ENCODE data around the gene WDR1. TPM values are rescaled to one million over a fixed set of nuclear protein-coding genes. Genes with fewer than 3 reads are reported as not detected.
A peak's percentile ranks its signal among the peaks of the same experiment; 100 is the strongest.

WDR1 gene
- total and polyA plus RNA-seq, 2 donors from 2014 or later: 176 to 313 TPM

DNA sequence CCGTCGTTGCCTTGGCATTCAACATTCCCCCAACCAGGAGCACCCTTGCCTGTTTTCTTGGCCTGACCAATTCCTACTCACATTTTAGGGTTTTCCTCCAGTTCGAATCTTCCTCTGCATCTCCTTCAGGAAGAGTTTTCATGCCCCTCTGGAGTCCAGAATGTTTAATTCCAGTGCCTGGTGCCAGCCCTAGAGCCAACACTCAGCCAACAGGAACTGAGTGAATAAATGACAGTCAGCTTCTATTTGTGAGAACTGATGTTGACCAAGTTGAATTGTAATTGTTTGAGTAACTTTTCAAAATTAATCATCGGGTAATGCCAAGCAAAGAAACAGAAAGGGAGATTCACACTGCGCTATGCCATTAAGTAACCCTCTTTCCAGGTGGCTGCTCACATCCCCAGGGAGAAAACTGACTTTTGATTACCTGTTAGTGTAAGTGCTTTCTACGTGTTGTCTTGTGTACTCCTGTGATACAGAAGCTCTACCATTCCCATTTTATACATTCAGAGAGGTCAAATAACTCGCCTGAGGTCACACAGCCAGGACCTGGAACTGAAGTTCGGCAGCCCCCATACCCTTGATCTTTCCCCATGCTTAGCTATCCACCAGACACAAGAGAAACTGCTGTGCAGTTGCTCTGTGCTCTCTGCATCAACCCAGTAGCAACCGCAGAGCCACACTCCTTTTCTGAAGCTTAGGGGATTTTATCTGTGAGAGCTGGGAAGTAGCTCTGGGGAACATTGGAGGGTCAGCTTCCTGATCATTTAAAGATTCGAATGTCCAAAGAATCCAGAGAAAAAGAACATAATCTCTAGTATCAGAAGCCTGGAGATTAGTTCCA, 76.3 kb downstream of the WDR1 start:
- no peak for FAIRE-seq
- H3K9me3 ChIP-seq (ENCODE audit: control insufficient read depth in 2 of 3, insufficient read depth in 1 of 3, low read length in 3 of 3): peaks cover 0 to 7% (median 0%) of the 10 kb centered on the region in 3 donors
- no peaks in the 10 kb centered on the region for H3K27me3 ChIP-seq (ENCODE audit: control insufficient read depth, insufficient read depth, low read length)
- TF ChIP-seq, protein P1, sequence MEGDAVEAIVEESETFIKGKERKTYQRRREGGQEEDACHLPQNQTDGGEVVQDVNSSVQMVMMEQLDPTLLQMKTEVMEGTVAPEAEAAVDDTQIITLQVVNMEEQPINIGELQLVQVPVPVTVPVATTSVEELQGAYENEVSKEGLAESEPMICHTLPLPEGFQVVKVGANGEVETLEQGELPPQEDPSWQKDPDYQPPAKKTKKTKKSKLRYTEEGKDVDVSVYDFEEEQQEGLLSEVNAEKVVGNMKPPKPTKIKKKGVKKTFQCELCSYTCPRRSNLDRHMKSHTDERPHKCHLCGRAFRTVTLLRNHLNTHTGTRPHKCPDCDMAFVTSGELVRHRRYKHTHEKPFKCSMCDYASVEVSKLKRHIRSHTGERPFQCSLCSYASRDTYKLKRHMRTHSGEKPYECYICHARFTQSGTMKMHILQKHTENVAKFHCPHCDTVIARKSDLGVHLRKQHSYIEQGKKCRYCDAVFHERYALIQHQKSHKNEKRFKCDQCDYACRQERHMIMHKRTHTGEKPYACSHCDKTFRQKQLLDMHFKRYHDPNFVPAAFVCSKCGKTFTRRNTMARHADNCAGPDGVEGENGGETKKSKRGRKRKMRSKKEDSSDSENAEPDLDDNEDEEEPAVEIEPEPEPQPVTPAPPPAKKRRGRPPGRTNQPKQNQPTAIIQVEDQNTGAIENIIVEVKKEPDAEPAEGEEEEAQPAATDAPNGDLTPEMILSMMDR (IDR thresholded peaks at IDR 0.05; ENCODE audit: borderline replicate concordance, extremely low read depth, insufficient read depth): no peak
- no peaks in the 10 kb centered on the region for H3K36me3 ChIP-seq (ENCODE audit: control insufficient read depth in 2 of 3, insufficient read depth in 3 of 3, low read length in 3 of 3)
- DNase-seq: peak in 1 of 5 donors; percentile 7
- intact Hi-C loops (cut with DNase I): no loop called here
- no peaks in the 10 kb centered on the region for H3K4me1 ChIP-seq (ENCODE audit: control insufficient read depth in 2 of 3, insufficient read depth in 2 of 3, low read depth in 1 of 3, low read length in 3 of 3)
- H3K4me3 ChIP-seq (ENCODE audit: low read length in 3 of 3): no peak overlapping the region
- no peak overlapping the region for H3K9ac ChIP-seq (ENCODE audit: low read length in 3 of 3)
- no peak overlapping the region for H3K27ac ChIP-seq (ENCODE audit: low read depth in 2 of 2, low read length in 2 of 2)

DNA sequence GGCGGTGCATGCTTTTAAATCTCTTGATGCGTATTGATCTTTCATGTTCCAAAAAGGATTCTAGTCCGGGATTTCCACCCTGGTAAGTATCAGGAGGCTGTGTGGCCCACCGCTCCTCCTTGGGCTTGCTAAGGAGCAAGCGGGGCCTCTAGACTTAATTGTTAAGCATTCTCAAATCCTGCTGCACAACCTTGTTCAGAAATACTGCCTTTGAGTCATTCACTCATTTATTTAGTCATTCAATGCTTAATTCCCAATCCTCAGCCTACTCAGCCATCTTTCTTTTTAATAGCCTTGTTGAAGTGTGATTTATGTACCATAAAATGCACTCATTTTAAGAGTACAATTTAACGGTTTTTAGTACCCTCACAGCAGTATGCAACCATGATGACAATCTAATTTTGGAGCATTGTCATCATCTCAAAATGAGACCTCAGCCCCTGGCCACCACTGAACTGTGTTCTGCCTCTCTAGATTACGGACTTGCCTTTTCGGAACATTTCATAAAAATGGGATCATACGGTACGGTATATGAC, 79.7 kb downstream of the WDR1 start:
- no peak overlapping the region for H3K27ac ChIP-seq (ENCODE audit: low read depth in 2 of 2, low read length in 2 of 2)
- H3K4me1 ChIP-seq (ENCODE audit: control insufficient read depth in 2 of 3, insufficient read depth in 2 of 3, low read depth in 1 of 3, low read length in 3 of 3): peaks cover 0 to 22% (median 16%) of the 10 kb centered on the region in 3 donors
- H3K27me3 ChIP-seq (ENCODE audit: control insufficient read depth, insufficient read depth, low read length): no peaks in the 10 kb centered on the region
- H3K4me3 ChIP-seq (ENCODE audit: low read length in 3 of 3): no peak overlapping the region
- TF ChIP-seq, protein P1 (IDR thresholded peaks at IDR 0.05; ENCODE audit: borderline replicate concordance, extremely low read depth, insufficient read depth): no peak
- intact Hi-C loops (cut with DNase I): no loop called here
- no peaks in the 10 kb centered on the region for H3K36me3 ChIP-seq (ENCODE audit: control insufficient read depth in 2 of 3, insufficient read depth in 3 of 3, low read length in 3 of 3)
- H3K9ac ChIP-seq (ENCODE audit: low read length in 3 of 3): no peak overlapping the region
- no peaks in the 10 kb centered on the region for H3K9me3 ChIP-seq (ENCODE audit: control insufficient read depth in 2 of 3, insufficient read depth in 1 of 3, low read length in 3 of 3)
- DNase-seq (peak in 1 of 5 donors; percentile 8), FAIRE-seq (no peak)

DNA sequence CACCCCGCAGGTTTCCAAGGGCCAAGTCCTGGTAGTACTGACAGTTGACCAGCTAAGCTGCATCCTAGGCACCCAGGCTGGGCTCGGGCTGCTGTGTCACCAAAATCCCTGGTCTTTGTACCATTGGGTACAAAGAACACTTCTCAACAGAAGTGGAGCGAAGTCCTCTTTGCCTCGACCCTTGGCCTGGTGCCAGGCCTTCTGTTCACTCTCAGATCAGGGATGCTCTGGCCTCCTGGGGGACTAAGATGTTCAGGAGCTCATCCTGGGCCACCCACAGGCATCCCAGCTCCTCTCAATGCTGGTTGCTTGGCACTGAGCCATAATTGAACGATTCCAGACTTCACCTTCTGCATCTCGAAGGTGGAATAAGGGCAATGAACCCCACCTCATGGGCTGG, 81.5 kb downstream of the WDR1 start:
- Histone ChIP-seq H3K27me3 (ENCODE audit: control insufficient read depth, insufficient read depth, low read length) (no peaks in the 10 kb centered on the region), H3K9ac (ENCODE audit: low read length in 3 of 3) (no peak overlapping the region), H3K4me3 (ENCODE audit: low read length in 3 of 3) (no peak overlapping the region), H3K9me3 (ENCODE audit: control insufficient read depth in 2 of 3, insufficient read depth in 1 of 3, low read length in 3 of 3) (no peaks in the 10 kb centered on the region), H3K4me1 (ENCODE audit: control insufficient read depth in 2 of 3, insufficient read depth in 2 of 3, low read depth in 1 of 3, low read length in 3 of 3) (peaks cover 2 to 28% (median 22%) of the 10 kb centered on the region in 3 donors), H3K36me3 (ENCODE audit: control insufficient read depth in 2 of 3, insufficient read depth in 3 of 3, low read length in 3 of 3) (no peaks in the 10 kb centered on the region), H3K27ac (ENCODE audit: low read depth in 2 of 2, low read length in 2 of 2) (no peak overlapping the region)
- TF ChIP-seq, protein P1 (IDR thresholded peaks at IDR 0.05; ENCODE audit: borderline replicate concordance, extremely low read depth, insufficient read depth): no peak
- FAIRE-seq (no peak), DNase-seq (peak in 1 of 5 donors; percentile 42)
- intact Hi-C loops (cut with DNase I): no loop called here

All from kidney (tissue), 14 donors.